GM12864 (cell line): Measurements from ENCODE around the gene TEX29.

ENCODE experiments used
- DNase-seq: peaks from one replicate; pipeline ENCODE4 v3.0.0-alpha.2; 2011; ENCODE audit warnings: low read depth
- H3K4me3 ChIP-seq: 2 replicates; pipeline ENCODE4 v1.5.1; 2011; ENCODE audit warnings: mild to moderate bottlenecking, low read depth, low read length, control low read depth
- TF ChIP-seq, protein P1 (sequence below): IDR thresholded peaks from 2 replicates; pipeline ENCODE4 v1.5.1; 2011; ENCODE audit warnings: low read depth, mild to moderate bottlenecking, moderate library complexity, low read length, control low read depth, inconsistent platforms; ENCODE audit errors: missing control alignments

TEX29 gene

GRCh38 chr13:111367340-111367739 lies 46.9 kb downstream of the TEX29 start:
- no peak overlapping the region for H3K4me3 ChIP-seq
- DNase-seq = no peak
- TF ChIP-seq, protein P1, sequence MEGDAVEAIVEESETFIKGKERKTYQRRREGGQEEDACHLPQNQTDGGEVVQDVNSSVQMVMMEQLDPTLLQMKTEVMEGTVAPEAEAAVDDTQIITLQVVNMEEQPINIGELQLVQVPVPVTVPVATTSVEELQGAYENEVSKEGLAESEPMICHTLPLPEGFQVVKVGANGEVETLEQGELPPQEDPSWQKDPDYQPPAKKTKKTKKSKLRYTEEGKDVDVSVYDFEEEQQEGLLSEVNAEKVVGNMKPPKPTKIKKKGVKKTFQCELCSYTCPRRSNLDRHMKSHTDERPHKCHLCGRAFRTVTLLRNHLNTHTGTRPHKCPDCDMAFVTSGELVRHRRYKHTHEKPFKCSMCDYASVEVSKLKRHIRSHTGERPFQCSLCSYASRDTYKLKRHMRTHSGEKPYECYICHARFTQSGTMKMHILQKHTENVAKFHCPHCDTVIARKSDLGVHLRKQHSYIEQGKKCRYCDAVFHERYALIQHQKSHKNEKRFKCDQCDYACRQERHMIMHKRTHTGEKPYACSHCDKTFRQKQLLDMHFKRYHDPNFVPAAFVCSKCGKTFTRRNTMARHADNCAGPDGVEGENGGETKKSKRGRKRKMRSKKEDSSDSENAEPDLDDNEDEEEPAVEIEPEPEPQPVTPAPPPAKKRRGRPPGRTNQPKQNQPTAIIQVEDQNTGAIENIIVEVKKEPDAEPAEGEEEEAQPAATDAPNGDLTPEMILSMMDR = no peak

- TF ChIP-seq, protein P1 = no peak
- no peak for DNase-seq
- H3K4me3 ChIP-seq = no peak overlapping the region
Observed at GRCh38 chr13:111368091-111368490, 47.6 kb downstream of the TEX29 start.

- H3K4me3 ChIP-seq = no peak overlapping the region
- DNase-seq = no peak
- TF ChIP-seq, protein P1 = no peak
Observed at GRCh38 chr13:111370147-111370546, 49.7 kb downstream of the TEX29 start.

DNA sequence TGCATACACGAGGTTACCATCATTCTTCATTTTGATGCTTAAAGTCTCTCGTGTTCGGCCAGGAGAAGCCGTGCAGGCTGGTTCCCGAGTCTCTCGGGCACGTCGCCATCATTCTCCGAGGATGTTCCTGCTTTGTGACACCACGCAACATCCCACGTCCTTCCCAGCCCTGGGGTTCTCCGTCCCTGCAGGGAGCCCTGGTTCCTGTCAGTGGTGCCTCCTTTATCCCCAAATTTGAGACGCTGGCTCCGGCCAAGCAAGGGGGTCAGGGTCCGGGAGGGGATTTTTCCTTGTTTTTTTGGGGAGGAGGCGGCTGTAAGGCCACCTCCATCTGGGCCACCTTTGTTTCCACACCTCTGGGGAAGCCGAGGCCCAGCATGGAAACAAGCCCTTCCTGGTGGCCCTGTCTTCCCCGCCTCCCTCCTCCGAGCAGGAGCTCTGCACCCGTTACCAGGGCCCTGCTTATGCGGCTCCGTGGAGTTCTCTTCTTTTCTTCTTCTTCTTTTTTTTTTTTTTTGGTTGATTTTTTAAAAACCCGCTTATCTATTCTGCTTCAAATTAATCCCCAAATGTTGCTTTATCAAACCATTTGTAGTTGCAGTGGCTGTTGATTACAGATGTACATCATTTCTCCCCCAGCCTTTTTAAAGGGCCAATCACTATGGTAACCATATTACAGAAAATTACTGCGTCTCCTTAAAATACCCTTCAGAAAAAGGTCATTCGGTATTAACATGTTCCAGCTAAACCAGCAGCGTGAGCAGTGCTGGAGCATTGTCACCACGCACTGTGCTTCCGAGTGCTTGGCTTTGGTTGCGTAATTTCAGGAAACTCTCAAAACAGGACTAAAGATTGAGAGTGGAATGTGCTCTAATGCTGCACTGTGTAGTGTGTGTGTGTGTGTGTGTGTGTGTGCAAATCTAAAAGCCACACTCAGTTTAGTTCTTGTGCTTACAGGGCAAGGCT lies 50.4 kb downstream of the TEX29 start:
- no peak overlapping the region for H3K4me3 ChIP-seq
- TF ChIP-seq, protein P1 = no peak
- DNase-seq = no peak

GRCh38 chr13:111371720-111372119 lies 51.3 kb downstream of the TEX29 start:
- TF ChIP-seq, protein P1 = no peak
- DNase-seq = no peak
- H3K4me3 ChIP-seq = no peak overlapping the region

- DNase-seq = no peak
- TF ChIP-seq, protein P1 = no peak
- H3K4me3 ChIP-seq = no peak overlapping the region
Observed at GRCh38 chr13:111372651-111373425, 52.4 kb downstream of the TEX29 start.
